ENCODE measurements around the gene ZNRD2. TPM values are rescaled to one million over a fixed set of nuclear protein-coding genes. Genes with fewer than 3 reads are reported as not detected.

The ZNRD2 gene
- total RNA-seq, 2 experiments from 2014 or later = 41.4 to 42.5 TPM

GRCh38 chr11:65552388-65552951 is 17.8 kb upstream of the ZNRD2 start:
- Mint-ChIP-seq H3K9me3 (no peaks in the 10 kb centered on the region), H3K27ac (no peak overlapping the region), H3K27me3 (ENCODE audit: low read depth) (no peaks in the 10 kb centered on the region), H3K4me3 (no peak overlapping the region), H3K4me1 (ENCODE audit: low read depth) (peaks cover 66% of the 10 kb centered on the region), H3K36me3 (ENCODE audit: low read depth) (peaks cover 15% of the 10 kb centered on the region)
- DNase-seq = no peak
- CTCF ChIA-PET = interaction anchor here (0.6 to 2.2 kb wide), 7 partner anchors 9 to 501 kb away, joined by 3 to 21 read pairs (median 4); partner anchors contain the start of gene FAM89B
- intact Hi-C loops (cut with micrococcal nuclease) = loop anchor here (1.0 kb wide), 1 partner anchor 11 kb away; no protein-coding TSS in a partner anchor

GRCh38 chr11:65553301-65554001 is 16.8 kb upstream of the ZNRD2 start:
- Mint-ChIP-seq H3K4me3 (peak overlapping the region; percentile 49), H3K4me1 (ENCODE audit: low read depth) (peaks cover 59% of the 10 kb centered on the region), H3K27me3 (ENCODE audit: low read depth) (no peaks in the 10 kb centered on the region), H3K9me3 (no peaks in the 10 kb centered on the region), H3K27ac (no peak overlapping the region), H3K36me3 (ENCODE audit: low read depth) (peaks cover 13% of the 10 kb centered on the region)
- CTCF ChIA-PET = interaction anchor here (0.6 to 1.3 kb wide), 2 partner anchors 8 to 139 kb away, joined by 3 to 4 read pairs; no protein-coding TSS in a partner anchor
- peak; percentile 86 for DNase-seq
- intact Hi-C loops (cut with micrococcal nuclease) = no loop called here

- no peaks in the 10 kb centered on the region for H3K27me3 Mint-ChIP-seq (ENCODE audit: low read depth)
- intact Hi-C loops (cut with micrococcal nuclease) = no loop called here
- CTCF ChIA-PET = no interaction called here
- DNase-seq = no peak
- peaks cover 58% of the 10 kb centered on the region for H3K4me1 Mint-ChIP-seq (ENCODE audit: low read depth)
- no peaks in the 10 kb centered on the region for H3K9me3 Mint-ChIP-seq
- peaks cover 12% of the 10 kb centered on the region for H3K36me3 Mint-ChIP-seq (ENCODE audit: low read depth)
- peak overlapping the region; percentile 39 for H3K4me3 Mint-ChIP-seq
- H3K27ac Mint-ChIP-seq = peak overlapping the region; percentile 20
Observed at GRCh38 chr11:65554057-65554818, 16.0 kb upstream of the ZNRD2 start.

- peaks cover 63% of the 10 kb centered on the region for H3K4me1 Mint-ChIP-seq (ENCODE audit: low read depth)
- peak overlapping the region; percentile 39 for H3K4me3 Mint-ChIP-seq
- H3K27ac Mint-ChIP-seq = peak overlapping the region; percentile 65
- H3K36me3 Mint-ChIP-seq (ENCODE audit: low read depth) = peaks cover 8% of the 10 kb centered on the region
- intact Hi-C loops (cut with micrococcal nuclease) = no loop called here
- H3K27me3 Mint-ChIP-seq (ENCODE audit: low read depth) = no peaks in the 10 kb centered on the region
- H3K9me3 Mint-ChIP-seq = no peaks in the 10 kb centered on the region
- DNase-seq = no peak
- CTCF ChIA-PET = interaction anchor here (2.6 kb wide), 1 partner anchor 14 kb away, joined by 17 read pairs; no protein-coding TSS in a partner anchor
Observed at GRCh38 chr11:65554842-65555430, 15.3 kb upstream of the ZNRD2 start.

GRCh38 chr11:65555693-65556231 is 14.5 kb upstream of the ZNRD2 start:
- no peaks in the 10 kb centered on the region for H3K27me3 Mint-ChIP-seq (ENCODE audit: low read depth)
- CTCF ChIA-PET = interaction anchor here (2.6 kb wide), 1 partner anchor 15 kb away, joined by 17 read pairs; no protein-coding TSS in a partner anchor
- no peak for DNase-seq

GRCh38 chr11:65556470-65557279 is 13.6 kb upstream of the ZNRD2 start:
- no peaks in the 10 kb centered on the region for H3K27me3 Mint-ChIP-seq (ENCODE audit: low read depth)
- DNase-seq = no peak
- intact Hi-C loops (cut with micrococcal nuclease) = no loop called here

More at GRCh38 chr11:65555693-65556231, 14.5 kb upstream of the ZNRD2 start:
- Mint-ChIP-seq H3K36me3 (ENCODE audit: low read depth) (peaks cover 8% of the 10 kb centered on the region), H3K27ac (peak overlapping the region; percentile 91), H3K4me3 (peak overlapping the region; percentile 26), H3K9me3 (no peaks in the 10 kb centered on the region), H3K4me1 (ENCODE audit: low read depth) (peaks cover 70% of the 10 kb centered on the region)
- intact Hi-C loops (cut with micrococcal nuclease) = no loop called here

GRCh38 chr11:65557280-65558001 is 12.8 kb upstream of the ZNRD2 start:
- Mint-ChIP-seq H3K4me3 (peak overlapping the region; percentile 77), H3K27me3 (ENCODE audit: low read depth) (no peaks in the 10 kb centered on the region), H3K4me1 (ENCODE audit: low read depth) (peaks cover 59% of the 10 kb centered on the region), H3K9me3 (no peaks in the 10 kb centered on the region), H3K36me3 (ENCODE audit: low read depth) (no peaks in the 10 kb centered on the region), H3K27ac (peak overlapping the region; percentile 91)
- CTCF ChIA-PET = interaction anchor here (1.0 to 2.6 kb wide), 2 partner anchors 13 to 16 kb away, joined by 3 to 17 read pairs; partner anchors contain the start of gene ZNRD2
- no peak for DNase-seq
- intact Hi-C loops (cut with micrococcal nuclease) = loop anchor here (1.0 kb wide), 1 partner anchor 13 kb away; the partner anchor contains the start of gene ZNRD2

More at GRCh38 chr11:65556470-65557279, 13.6 kb upstream of the ZNRD2 start:
- no peaks in the 10 kb centered on the region for H3K9me3 Mint-ChIP-seq
- CTCF ChIA-PET = interaction anchor here (1.0 to 2.6 kb wide), 2 partner anchors 14 to 16 kb away, joined by 3 to 17 read pairs; partner anchors contain the start of gene ZNRD2
- peak overlapping the region; percentile 77 for H3K4me3 Mint-ChIP-seq
- H3K27ac Mint-ChIP-seq = peak overlapping the region; percentile 91
- peaks cover 3% of the 10 kb centered on the region for H3K36me3 Mint-ChIP-seq (ENCODE audit: low read depth)
- peaks cover 66% of the 10 kb centered on the region for H3K4me1 Mint-ChIP-seq (ENCODE audit: low read depth)

- no peaks in the 10 kb centered on the region for H3K9me3 Mint-ChIP-seq
- DNase-seq = no peak
- H3K27ac Mint-ChIP-seq = peak within 1 kb of the TSS; percentile 91
- intact Hi-C loops (cut with micrococcal nuclease) = loop anchor here (1.0 kb wide), 1 partner anchor 12 kb away; the partner anchor contains the start of gene ZNRD2
- peak within 1 kb of the TSS; percentile 77 for H3K4me3 Mint-ChIP-seq
- no peaks in the 10 kb centered on the region for H3K27me3 Mint-ChIP-seq (ENCODE audit: low read depth)
- peaks cover 53% of the 10 kb centered on the region for H3K4me1 Mint-ChIP-seq (ENCODE audit: low read depth)
- no peaks in the 10 kb centered on the region for H3K36me3 Mint-ChIP-seq (ENCODE audit: low read depth)
- CTCF ChIA-PET = interaction anchor here (3.0 kb wide), 1 partner anchor 13 kb away, joined by 20 read pairs; the partner anchor contains the start of genes FAM89B and ZNRD2
Observed at GRCh38 chr11:65558002-65558929, 12.0 kb upstream of the ZNRD2 start, which contains the start of gene LTBP3. Gene LTBP3 (minus strand): TSS chr11:65558359. CDS start chr11:65557959, 400 bp downstream.

GRCh38 chr11:65558930-65559509 is 11.3 kb upstream of the ZNRD2 start:
- no peak for DNase-seq
- CTCF ChIA-PET = interaction anchor here (1.5 to 3.0 kb wide), 2 partner anchors 12 to 18 kb away, joined by 6 to 20 read pairs; partner anchors contain the start of genes FAM89B and ZNRD2
- H3K4me3 Mint-ChIP-seq = peak overlapping the region; percentile 71
- no peaks in the 10 kb centered on the region for H3K36me3 Mint-ChIP-seq (ENCODE audit: low read depth)
- no peaks in the 10 kb centered on the region for H3K27me3 Mint-ChIP-seq (ENCODE audit: low read depth)
- intact Hi-C loops (cut with micrococcal nuclease) = loop anchor here (1.0 kb wide), 1 partner anchor 11 kb away; the partner anchor contains the start of gene ZNRD2
- H3K9me3 Mint-ChIP-seq = no peaks in the 10 kb centered on the region
- peaks cover 53% of the 10 kb centered on the region for H3K4me1 Mint-ChIP-seq (ENCODE audit: low read depth)
- no peak overlapping the region for H3K27ac Mint-ChIP-seq
